Activated T-cell treated with anti-CD3 and anti-CD28 coated beads, Interleukin-2, amount 50 U/mL, for 4 hours (primary cell): ENCODE measurements around the gene CRTC1. TPM values are rescaled to one million over a fixed set of nuclear protein-coding genes. Genes with fewer than 3 reads are reported as not detected.
"Not testable (repeated sequence)": the region's sequence is repeated elsewhere in the genome, so short reads cannot be mapped to it uniquely, and the experiment has no call there.

Experiments used
- ATAC-seq, 2 donors: fragments of 200-7000 bp; cut with Tn5 transposase; one replicate each; pipeline ENCODE4 v1.10.0; 2021
- DNase-seq: peaks from one replicate; pipeline ENCODE4 v3.0.0-alpha.2; 2020
- H3K27me3 Mint-ChIP-seq: one replicate; pipeline ENCODE4 v1.8.0; 2021; ENCODE audit warnings: low read depth, mixed read lengths
- H3K36me3 Mint-ChIP-seq: one replicate; pipeline ENCODE4 v1.8.0; 2022; ENCODE audit warnings: mixed read lengths; ENCODE audit not compliant: insufficient read depth
- H3K4me1 Mint-ChIP-seq: one replicate; pipeline ENCODE4 v1.8.0; 2021; ENCODE audit warnings: low read depth, mixed read lengths
- H3K4me3 Mint-ChIP-seq: one replicate; pipeline ENCODE4 v1.8.0; 2021; ENCODE audit warnings: mild to moderate bottlenecking, moderate library complexity, mixed read lengths
- H3K9me3 Mint-ChIP-seq: one replicate; pipeline ENCODE4 v1.8.0; 2021; ENCODE audit warnings: mixed read lengths
- total RNA-seq, 3 donors: library from RNA; stranded (reverse); gene quantifications; one replicate each; pipeline ENCODE4 v1.2.1, GENCODE V29; 2021

CRTC1 gene
- total RNA-seq, 3 donors from 2014 or later, result 7.8 to 9.6 (median 8.9) TPM

DNA sequence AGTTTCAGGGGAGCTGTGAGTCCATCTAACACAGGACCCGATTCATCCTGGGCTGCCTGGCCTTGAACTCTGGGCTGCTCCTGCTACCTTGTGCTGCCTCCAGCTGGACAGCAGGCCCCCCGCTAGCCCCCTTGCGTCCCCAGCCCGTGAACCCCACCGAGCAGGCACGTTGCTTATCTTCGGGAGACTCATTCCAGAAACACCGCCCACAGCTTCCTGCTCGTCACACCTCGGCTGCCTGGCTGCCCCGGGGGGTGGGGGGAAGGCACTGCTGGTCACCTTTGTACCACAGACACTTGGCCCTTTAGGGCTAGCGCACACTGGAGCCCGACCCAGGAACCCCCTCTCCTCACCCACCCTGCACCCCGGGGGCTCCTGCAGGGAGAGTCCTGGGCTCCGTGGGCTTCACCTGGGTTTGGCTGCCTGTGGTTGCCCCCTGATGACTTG, 48.1 kb downstream of the CRTC1 start:
- no peak for DNase-seq
- Mint-ChIP-seq H3K9me3 (no peaks in the 10 kb centered on the region), H3K4me1 (no peaks in the 10 kb centered on the region)

DNA sequence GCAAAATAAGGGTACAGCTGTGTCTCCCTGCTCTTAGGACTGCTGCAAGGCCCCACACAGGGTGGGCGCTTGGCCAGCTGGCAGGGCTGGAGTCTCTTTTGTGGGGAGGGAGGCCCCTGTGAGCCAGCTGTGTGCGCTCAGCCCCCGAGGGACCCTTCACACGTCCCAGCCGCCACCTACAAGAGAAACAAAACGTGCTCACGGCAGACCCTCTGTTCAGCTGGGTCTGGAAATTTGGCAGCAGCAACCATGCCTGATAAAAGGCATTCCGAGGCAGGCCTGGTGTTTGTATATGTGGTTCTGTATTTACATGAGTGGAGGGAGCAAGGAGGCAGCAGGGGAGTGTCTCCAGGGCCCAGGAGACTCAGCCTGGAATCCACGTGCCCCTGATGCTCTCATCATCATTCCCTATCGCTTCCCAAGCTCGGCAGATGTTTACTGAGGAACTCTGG, 49.7 kb downstream of the CRTC1 start:
- no peak for DNase-seq
- ATAC-seq, result no peak
- H3K9me3 Mint-ChIP-seq, result no peaks in the 10 kb centered on the region
- peaks cover 2% of the 10 kb centered on the region for H3K4me1 Mint-ChIP-seq
- peaks cover 3% of the 10 kb centered on the region for H3K36me3 Mint-ChIP-seq
- no peaks in the 10 kb centered on the region for H3K27me3 Mint-ChIP-seq
- H3K4me3 Mint-ChIP-seq, result no peak overlapping the region

More for the DNA sequence above, 48.1 kb downstream of the CRTC1 start:
- no peak for ATAC-seq
- no peaks in the 10 kb centered on the region for H3K27me3 Mint-ChIP-seq
- H3K36me3 Mint-ChIP-seq, result peaks cover 3% of the 10 kb centered on the region
- H3K4me3 Mint-ChIP-seq, result no peak overlapping the region

DNA sequence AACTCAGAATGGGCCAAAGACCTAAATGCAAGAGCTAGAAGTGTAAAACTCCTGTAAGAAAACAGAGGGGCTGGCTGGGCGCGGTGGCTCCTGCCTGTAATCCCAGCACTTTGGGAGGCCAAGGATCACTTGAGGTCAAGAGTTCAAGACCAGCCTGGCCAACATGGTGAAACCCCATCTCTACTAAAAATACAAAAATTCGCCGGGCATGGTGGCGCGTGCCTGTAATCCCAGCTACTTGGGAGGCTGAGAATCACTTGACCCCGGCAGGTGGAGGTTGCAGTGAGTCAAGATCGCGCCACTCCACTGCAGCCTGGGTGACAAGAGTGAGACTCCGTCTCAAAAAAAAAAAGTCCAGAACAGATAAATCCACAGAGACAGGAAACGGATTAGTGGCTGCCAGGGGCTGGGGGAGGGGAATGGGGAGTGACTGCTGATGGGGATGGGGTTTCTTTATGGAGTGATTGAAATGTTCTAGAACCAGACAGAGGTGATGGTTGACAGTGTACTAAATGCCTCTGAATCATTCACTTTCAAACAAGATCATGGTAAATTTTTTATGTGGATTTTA, 50.4 kb downstream of the CRTC1 start:
- not testable (repeated sequence) for H3K27me3 Mint-ChIP-seq, H3K36me3 Mint-ChIP-seq, ATAC-seq, H3K4me1 Mint-ChIP-seq, H3K4me3 Mint-ChIP-seq, H3K9me3 Mint-ChIP-seq, DNase-seq

DNA sequence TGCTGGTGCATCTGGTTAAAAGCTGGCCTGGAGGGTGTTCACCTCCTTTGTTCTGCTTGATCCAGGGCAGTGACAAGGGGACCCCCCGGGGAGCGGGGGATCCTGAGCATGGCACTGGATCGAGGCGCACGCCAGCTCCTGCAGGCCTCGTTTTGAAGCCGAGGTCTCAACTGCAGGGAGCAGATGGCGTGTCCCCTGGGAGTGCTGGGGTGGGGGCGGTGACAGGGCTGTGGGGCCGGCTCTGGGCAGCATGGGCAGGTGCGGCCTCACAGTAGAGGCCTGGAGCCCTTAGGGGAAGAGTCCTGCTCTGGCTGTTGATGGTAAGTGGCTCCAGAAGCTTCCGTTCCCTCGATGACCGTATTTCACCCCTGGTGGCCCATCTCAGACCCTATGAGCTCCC, 51.8 kb downstream of the CRTC1 start:
- Mint-ChIP-seq H3K36me3 (peaks cover 3% of the 10 kb centered on the region), H3K4me1 (peaks cover 2% of the 10 kb centered on the region), H3K27me3 (no peaks in the 10 kb centered on the region), H3K9me3 (no peaks in the 10 kb centered on the region), H3K4me3 (no peak overlapping the region)
- DNase-seq, result no peak
- no peak for ATAC-seq

DNA sequence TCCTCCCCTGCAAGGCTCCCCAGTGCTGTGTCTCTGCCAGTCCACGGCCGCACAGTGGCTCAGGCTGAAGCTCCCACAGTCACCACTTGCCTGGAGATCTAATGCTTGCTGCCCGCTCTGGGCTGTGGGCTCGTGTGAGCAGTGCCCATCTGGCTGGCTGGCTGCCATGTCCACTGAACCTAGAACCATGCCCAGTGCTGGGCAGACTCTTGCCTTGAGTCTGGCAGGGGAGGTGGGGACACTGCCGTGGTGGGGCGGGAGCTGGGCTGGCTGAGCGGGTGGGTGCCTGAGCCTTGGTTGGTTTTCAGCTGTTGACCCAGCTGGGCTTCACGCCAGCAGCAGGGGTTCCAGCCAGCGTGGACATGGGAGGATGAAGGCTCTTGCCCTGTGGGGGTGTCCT, 52.3 kb downstream of the CRTC1 start:
- ATAC-seq (no peak), DNase-seq (no peak)
- H3K4me3 Mint-ChIP-seq, result no peak overlapping the region
- H3K27me3 Mint-ChIP-seq, result no peaks in the 10 kb centered on the region
- H3K36me3 Mint-ChIP-seq, result peaks cover 3% of the 10 kb centered on the region
- H3K4me1 Mint-ChIP-seq, result peaks cover 2% of the 10 kb centered on the region
- H3K9me3 Mint-ChIP-seq, result no peaks in the 10 kb centered on the region

DNA sequence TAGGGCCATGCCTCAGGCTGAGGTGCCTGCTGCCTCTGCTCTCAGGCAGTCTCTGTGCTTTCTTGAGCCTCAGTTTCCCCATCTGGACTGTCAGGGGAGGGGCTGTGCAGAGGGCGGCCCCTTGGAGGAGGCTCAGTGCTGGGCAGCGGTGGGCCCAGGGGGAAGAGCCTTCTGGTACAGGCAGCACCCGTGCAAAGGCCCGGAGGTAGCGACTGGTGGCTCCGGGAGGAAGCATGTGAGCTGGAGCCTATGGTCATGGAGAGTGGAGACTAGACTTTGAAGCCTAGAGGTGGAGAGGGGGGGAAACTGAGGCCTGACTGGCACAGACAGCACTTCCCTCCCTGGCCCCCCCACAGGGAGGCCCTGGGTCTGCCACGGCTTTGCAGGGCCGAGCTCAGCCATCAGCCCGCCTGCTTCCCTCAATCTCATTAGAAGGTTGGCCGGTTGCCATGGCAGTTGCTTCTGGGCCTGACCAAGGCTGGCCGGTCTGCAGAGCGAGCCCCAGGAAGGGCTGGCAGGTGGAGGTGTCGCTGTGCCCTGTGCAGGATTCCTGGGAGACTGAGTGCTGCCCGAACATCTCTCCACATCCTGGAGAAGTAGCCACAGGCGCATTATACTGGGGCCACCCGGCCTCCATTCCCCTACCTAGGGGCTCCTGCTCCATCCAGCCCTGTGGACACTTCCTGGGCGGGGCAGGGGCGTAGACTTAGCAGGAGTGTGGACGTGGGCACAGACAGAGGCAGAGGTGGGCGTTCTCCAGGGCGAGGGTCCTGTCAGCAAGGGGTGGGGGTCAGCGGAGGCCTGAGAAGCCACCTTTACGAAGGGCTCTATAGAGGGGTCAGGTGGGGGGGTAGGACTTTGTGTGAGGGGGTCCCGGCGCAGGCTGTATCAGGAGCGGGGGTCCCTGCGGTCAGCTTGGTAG, 53.2 kb downstream of the CRTC1 start:
- peaks cover 3% of the 10 kb centered on the region for H3K36me3 Mint-ChIP-seq

DNA sequence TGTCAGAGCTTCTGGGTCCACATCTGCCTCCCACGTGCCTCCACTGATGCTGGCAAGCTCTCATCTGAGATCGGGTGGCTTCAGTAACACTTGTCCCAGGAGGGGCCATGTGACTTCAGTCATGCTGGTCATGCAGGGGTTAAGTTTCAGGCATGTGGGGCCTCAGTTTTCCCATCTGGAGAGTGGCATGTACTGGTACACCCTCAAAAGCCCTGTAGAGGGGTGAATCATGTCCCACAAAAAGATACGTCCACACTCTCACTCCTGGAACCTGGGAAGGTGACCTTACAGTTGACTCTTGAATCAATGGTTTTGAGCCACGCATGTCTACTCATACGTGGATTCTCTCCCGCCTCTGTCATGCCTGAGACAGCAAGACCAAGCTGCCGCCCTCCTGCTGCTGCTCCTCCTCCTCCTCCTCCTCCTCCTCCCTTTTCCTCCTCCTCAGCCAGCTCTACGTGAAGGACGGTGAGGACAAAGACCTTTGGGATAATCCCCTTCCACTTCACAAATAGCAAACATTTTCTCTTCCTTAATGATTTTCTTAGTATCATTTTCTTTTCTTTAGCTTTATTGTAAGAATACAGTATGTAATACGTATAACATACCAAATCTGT, 54.0 kb downstream of the CRTC1 start:
- H3K27me3 Mint-ChIP-seq, result no peaks in the 10 kb centered on the region
- DNase-seq, result no peak
- peaks cover 2% of the 10 kb centered on the region for H3K4me1 Mint-ChIP-seq
- H3K36me3 Mint-ChIP-seq, result peaks cover under 1% of the 10 kb centered on the region
- ATAC-seq, result no peak
- no peak overlapping the region for H3K4me3 Mint-ChIP-seq
- H3K9me3 Mint-ChIP-seq, result no peaks in the 10 kb centered on the region

More for the DNA sequence above, 53.2 kb downstream of the CRTC1 start:
- ATAC-seq (no peak), DNase-seq (no peak)
- Mint-ChIP-seq H3K4me3 (no peak overlapping the region), H3K4me1 (peaks cover 2% of the 10 kb centered on the region), H3K27me3 (no peaks in the 10 kb centered on the region), H3K9me3 (no peaks in the 10 kb centered on the region)

DNA sequence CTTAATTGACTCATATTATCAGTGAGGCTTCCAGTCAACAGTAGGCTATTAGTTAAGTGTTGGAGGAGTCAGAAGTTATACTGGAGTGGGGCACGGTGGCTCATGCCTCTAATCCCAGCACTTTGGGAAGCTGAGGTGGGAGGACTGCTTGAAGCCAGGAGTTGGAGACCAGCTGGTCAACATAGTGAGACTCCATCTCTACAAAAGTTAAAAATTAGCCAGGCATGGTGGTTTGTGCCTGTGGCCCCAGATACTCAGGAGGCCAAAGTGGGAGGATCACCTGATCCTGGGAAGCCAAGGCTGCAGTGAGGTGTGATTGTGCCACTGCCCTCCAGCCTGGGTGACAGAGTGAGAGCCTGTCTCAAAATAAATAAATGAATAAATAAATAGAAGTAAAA, 54.5 kb downstream of the CRTC1 start:
- no peak for DNase-seq
- ATAC-seq, result no peak
- Mint-ChIP-seq H3K4me3 (no peak overlapping the region), H3K4me1 (peaks cover 2% of the 10 kb centered on the region), H3K9me3 (no peaks in the 10 kb centered on the region), H3K27me3 (no peaks in the 10 kb centered on the region), H3K36me3 (no peaks in the 10 kb centered on the region)

DNA sequence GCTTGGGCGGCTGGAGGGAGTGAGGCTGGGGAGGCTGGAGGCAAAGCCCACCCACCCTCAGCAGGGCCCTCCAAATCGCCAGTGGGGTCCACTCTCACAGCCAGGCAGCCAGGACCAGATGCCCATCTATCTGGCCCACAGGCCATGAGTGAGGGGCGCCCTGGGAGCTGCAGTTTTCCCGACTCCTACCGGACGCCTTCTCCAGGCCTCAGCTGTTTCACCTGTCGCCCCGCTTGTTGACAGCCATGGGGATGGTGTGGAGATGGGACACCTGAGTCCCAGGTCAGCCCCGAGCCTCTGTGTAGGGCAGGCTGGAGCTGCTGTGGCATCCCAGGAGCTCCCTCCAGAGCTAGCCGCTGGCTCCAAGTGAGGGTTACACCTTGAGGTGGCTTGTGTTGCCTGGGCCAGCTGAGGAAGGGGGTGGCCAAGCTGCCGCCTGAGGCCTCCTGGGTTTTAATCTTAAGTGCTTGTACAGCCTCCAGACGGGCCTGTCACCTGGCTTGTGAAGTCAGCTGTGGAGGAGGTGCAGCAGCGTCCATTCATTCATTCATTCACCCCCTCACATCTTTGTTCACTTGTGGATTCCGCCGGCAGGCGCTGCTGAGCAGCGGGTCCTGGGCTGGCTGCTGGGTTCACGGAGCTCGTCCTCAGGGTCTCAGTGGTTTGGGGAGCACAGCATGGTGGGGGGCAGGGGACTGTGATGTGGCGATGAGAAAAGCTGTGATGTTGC, 55.6 kb downstream of the CRTC1 start:
- DNase-seq (no peak), ATAC-seq (no peak)
- no peaks in the 10 kb centered on the region for H3K9me3 Mint-ChIP-seq
- H3K4me1 Mint-ChIP-seq, result peaks cover 2% of the 10 kb centered on the region
- H3K27me3 Mint-ChIP-seq, result no peaks in the 10 kb centered on the region
- H3K36me3 Mint-ChIP-seq, result no peaks in the 10 kb centered on the region
- H3K4me3 Mint-ChIP-seq, result no peak overlapping the region

DNA sequence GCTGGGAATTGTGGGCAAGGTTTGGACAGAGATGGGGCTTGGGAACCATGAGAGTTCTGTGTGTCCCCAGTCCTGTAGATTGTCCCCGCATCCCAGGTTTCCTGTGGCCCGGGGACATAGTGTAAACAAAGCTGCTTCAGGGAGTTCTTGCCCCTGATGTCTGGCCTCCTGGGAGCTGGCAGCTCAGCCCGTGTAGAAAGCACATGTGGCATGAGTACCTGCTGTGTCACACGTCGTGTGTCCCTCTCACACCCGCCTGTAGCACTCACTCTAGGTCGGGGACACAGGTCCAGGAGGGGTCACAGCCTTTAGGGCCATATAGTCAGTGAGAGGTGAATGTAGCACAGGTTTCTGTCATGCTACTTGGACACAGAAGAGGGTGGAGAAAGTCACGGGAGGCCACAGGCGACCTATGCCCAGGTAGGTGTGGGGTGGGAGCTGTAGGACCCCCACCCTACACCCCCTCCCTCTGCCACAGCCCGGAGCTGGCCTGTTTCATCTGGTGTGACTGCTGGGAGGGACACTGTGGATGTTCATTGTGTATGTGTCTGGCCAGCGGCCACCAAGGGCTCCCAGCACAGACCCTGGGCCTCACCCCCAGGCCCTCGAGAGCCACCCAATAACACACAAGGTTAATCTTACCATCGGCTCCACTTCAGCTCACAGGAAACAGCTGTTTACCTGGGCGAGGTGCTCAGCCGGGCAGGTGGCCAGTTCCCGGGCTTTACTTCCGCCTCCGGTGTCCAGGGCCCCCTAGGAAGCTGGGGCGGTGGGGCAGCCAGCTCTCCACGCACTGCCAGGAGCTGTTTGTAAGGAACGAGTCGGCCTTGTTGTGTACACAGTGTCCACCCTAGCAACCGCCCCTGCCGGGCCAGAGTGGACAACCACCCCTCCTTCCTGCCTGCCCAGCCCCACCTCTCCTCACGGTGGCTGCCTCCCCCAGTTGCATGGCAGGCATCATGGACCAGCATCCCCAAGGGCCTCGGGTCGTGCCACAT, 57.9 kb downstream of the CRTC1 start:
- no peak overlapping the region for H3K4me3 Mint-ChIP-seq
- no peak for DNase-seq
- no peak for ATAC-seq
- H3K4me1 Mint-ChIP-seq, result peaks cover 2% of the 10 kb centered on the region
- H3K9me3 Mint-ChIP-seq, result no peaks in the 10 kb centered on the region
- H3K36me3 Mint-ChIP-seq, result no peaks in the 10 kb centered on the region
- H3K27me3 Mint-ChIP-seq, result no peaks in the 10 kb centered on the region

DNA sequence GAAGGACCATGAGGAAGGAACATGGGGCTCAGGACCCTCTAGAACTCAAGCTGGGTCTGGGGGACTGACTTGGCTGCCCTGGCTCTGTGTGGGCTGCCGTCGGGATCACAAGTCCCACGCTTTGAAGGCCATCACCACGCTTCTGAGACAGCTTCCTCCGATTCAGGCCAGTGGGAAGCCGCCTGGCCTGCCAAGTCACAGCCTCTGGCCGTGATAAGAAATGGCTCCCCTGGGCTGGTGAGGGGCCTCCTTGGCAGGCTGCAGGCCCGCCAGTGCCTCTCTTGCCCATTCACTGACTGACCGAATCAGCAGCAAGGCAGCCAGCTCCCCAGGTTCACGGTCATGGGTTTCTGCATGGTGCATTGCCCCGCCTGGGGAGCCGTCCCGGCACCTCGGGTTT, 58.8 kb downstream of the CRTC1 start:
- peaks cover 2% of the 10 kb centered on the region for H3K4me1 Mint-ChIP-seq
- no peaks in the 10 kb centered on the region for H3K27me3 Mint-ChIP-seq
- no peaks in the 10 kb centered on the region for H3K36me3 Mint-ChIP-seq
- ATAC-seq (no peak), DNase-seq (no peak)
- no peak overlapping the region for H3K4me3 Mint-ChIP-seq
- no peaks in the 10 kb centered on the region for H3K9me3 Mint-ChIP-seq

DNA sequence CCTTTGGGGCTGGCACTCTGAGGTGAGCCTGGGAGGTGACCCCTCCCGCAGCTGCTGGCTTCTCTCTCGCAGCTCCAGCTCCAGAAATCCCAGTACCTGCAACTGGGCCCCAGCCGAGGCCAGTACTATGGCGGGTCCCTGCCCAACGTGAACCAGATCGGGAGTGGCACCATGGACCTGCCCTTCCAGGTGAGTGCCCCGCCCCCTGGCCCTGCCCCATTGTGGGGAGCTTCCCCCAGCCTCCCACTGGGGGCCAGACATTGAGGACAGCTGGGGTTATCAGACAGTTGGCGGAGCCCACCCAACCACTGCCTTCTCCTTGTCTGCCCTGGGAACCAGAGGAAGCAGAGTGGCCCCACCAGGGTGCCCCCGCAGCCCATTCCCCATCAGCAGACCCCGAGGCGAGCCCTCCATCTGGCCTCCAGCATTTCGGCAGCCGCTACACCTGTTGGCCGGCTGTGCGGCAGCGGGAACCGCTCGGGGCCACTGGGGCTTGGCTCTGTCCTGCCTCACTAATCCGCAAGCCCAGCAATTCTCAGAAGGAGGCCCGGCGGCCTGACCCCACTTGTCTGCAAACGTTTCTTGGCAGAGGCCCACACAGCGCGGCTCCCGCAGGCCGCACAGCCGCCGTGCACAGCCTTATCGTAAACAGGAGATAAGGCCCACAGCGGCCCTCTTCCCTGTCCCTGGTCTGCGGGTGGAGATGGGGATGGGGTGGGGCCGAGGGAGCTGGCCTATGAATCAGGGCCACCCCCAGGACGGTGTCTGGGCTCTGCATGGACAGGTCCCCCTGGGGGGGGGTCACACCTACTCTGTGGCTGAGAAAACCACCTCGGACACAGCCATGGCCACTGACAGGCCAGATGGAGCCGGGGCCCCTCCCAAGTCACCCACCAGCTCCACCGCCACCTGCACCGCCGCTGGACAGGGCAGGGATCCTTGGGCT, 59.6 kb downstream of the CRTC1 start:
- Mint-ChIP-seq H3K4me3 (no peak overlapping the region), H3K27me3 (no peaks in the 10 kb centered on the region), H3K9me3 (no peaks in the 10 kb centered on the region), H3K36me3 (no peaks in the 10 kb centered on the region), H3K4me1 (no peaks in the 10 kb centered on the region)
- no peak for DNase-seq
- no peak for ATAC-seq
